Suprapubic skin (tissue), 4 donors: Measurements from ENCODE around the gene S100A14.

ENCODE experiments used
- CTCF ChIP-seq, 2 donors: fragments of 200-600 bp in 1 of 2; fragments of 450-650 bp in 1 of 2; sonication (generic) in 1 of 2; IDR thresholded peaks; one replicate each; pipeline ENCODE4 v1.5.1; 2016 to 2019; ENCODE audit warnings: antibody characterized with exemption in 2 of 2, mild to moderate bottlenecking in 1 of 2, moderate library complexity in 1 of 2
- EP300 ChIP-seq: sonication (generic); formaldehyde crosslinking; IDR thresholded peaks from one replicate; pipeline ENCODE4 v1.6.1; 2017; ENCODE audit warnings: antibody characterized with exemption
- POLR2A ChIP-seq, 2 donors: fragments of 450-650 bp; IDR thresholded peaks; one replicate each; pipeline ENCODE4 v1.6.1; 2017; ENCODE audit warnings: antibody characterized with exemption in 2 of 2, mild to moderate bottlenecking in 2 of 2, moderate library complexity in 2 of 2
- POLR2AphosphoS5 ChIP-seq, 3 donors: sonication (generic); formaldehyde crosslinking; IDR thresholded peaks; one replicate each; pipeline ENCODE4 v1.6.1; 2017; ENCODE audit warnings: antibody characterized with exemption in 3 of 3

- no peak for TF ChIP-seq CTCF (IDR thresholded peaks at IDR 0.05)
- TF ChIP-seq EP300 = no peak
- no peak for TF ChIP-seq POLR2A (IDR thresholded peaks at IDR 0.05)
- no peak for TF ChIP-seq POLR2AphosphoS5 (IDR thresholded peaks at IDR 0.05)
These were observed 29.8 kb downstream of the S100A14 start for GRCh38 chr1:153586347-153586746.
